Fibroblast of villous mesenchyme (primary cell): ENCODE results near the gene SERPINB10. TPM values are rescaled to one million over a fixed set of nuclear protein-coding genes. Genes with fewer than 3 reads are reported as not detected.

ENCODE experiments used
- DNase-seq: peaks from one replicate; pipeline ENCODE4 v3.0.0-alpha.2; 2010; ENCODE audit warnings: low read depth
- H3K4me3 ChIP-seq: 2 replicates; pipeline ENCODE4 v1.5.1; 2011; ENCODE audit warnings: low read depth, mild to moderate bottlenecking, low read length
- total RNA-seq: library from RNA; depleted of rRNA; stranded (reverse); fragments of >200 nt; gene quantifications from 2 replicates; pipeline ENCODE4 v1.2.3, GENCODE V29; 2012
- TF ChIP-seq, protein P1 (sequence below): IDR thresholded peaks from 2 replicates; pipeline ENCODE4 v1.5.1; 2012; ENCODE audit warnings: low read depth, mild to moderate bottlenecking, low read length; ENCODE audit not compliant: insufficient read depth

Gene SERPINB10
- total RNA-seq, 1 donor, result not detected

DNA sequence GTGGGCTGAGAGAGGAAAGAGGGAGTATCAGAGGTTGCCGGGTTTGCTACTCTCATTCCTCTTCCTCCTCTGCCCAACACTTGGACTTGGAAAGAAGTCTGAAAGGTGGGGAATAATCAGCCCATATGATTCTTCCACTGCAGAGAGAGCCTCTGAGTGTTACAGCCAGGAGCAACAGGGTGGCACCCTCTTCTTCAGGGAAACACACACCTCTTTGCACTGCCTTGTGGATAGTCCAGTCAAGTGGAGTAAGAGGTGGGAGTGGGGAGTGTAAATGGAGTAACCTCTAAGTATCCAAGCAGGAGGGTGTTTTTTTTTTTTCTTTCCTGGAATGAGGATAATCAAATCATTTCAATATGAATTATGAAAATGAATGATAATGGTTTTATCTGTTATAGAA is 53.1 kb downstream of the SERPINB10 start:
- TF ChIP-seq, protein P1, sequence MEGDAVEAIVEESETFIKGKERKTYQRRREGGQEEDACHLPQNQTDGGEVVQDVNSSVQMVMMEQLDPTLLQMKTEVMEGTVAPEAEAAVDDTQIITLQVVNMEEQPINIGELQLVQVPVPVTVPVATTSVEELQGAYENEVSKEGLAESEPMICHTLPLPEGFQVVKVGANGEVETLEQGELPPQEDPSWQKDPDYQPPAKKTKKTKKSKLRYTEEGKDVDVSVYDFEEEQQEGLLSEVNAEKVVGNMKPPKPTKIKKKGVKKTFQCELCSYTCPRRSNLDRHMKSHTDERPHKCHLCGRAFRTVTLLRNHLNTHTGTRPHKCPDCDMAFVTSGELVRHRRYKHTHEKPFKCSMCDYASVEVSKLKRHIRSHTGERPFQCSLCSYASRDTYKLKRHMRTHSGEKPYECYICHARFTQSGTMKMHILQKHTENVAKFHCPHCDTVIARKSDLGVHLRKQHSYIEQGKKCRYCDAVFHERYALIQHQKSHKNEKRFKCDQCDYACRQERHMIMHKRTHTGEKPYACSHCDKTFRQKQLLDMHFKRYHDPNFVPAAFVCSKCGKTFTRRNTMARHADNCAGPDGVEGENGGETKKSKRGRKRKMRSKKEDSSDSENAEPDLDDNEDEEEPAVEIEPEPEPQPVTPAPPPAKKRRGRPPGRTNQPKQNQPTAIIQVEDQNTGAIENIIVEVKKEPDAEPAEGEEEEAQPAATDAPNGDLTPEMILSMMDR, result no peak
- no peak for DNase-seq
- no peak overlapping the region for H3K4me3 ChIP-seq

DNA sequence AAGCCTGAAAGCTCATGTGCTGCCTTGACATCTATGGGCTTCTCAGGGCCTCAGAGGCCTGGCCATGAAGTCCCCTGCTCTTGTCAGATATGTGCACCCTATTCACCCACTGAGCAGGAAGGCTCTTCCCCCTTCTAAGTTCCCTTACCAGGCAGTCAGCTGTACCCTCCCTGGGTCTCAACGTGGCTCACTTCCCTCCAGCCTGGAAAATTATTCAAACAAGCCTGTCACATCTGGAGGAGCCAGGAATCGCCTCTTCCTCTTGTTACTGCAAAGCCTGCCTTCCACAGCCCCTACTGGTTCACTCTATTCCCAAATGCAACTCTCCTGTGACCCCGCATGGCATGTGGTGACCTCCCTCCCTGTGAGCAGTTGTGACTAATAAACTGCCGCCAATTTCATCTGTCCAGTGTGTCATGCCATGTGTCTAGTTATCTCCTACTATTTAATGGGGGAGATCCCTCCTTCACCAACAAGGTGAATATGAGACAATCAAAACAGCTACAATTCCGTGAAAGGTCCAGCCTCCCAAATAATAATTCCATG is 53.8 kb downstream of the SERPINB10 start:
- TF ChIP-seq, protein P1, result no peak
- H3K4me3 ChIP-seq, result no peak overlapping the region
- DNase-seq, result no peak

DNA sequence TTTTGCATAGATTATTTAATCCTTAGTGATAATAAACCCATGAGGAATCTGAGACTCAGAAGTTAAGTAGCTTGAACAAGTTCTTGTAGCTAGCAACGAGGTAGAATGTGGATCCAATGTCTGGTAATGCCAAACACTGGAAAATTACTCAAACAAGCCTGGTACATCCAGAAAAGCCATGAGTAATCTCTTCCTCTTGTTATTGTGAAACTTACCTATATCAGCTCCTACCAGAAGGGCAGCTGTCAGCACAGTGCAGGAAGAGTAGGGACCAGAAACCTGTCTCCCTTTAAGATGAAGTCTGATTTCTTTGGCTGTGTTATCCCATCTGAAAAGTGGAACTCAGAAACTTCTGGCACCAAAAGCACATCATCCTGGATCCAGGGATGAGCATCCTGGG is 54.4 kb downstream of the SERPINB10 start:
- H3K4me3 ChIP-seq, result no peak overlapping the region
- DNase-seq, result no peak
- TF ChIP-seq, protein P1, result no peak

DNA sequence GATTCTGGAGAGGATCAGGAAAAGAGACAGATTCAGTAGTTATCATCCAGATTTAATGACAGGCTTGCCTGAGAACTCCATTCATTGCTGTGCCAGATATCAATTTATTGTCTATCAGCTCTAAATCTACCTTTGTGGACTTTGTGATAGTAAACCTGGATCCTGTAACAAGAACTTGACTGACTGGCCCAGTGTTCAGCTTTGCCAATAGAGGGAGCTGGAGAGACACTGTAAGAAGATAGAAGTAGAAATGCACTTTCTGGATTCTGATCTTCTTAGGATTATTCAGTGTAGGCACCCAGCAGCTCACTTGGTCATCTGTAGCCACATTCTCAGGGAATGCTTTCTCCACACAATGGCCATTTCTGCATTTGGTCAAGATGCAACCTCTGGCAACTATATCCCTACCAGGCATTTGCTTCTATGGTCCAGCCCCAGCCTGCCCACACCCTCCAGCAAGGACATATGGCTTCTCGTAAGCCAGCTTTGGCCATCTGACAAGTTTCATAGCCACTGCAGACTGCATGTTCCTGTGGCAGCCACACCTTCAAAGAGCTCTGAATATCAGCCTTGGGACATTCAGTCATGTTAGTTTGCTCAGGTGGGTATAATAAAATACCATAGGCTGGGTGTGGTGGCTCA is 56.0 kb downstream of the SERPINB10 start:
- H3K4me3 ChIP-seq, result no peak overlapping the region
- TF ChIP-seq, protein P1, result peak; percentile 97
- DNase-seq, result peak; percentile 76

DNA sequence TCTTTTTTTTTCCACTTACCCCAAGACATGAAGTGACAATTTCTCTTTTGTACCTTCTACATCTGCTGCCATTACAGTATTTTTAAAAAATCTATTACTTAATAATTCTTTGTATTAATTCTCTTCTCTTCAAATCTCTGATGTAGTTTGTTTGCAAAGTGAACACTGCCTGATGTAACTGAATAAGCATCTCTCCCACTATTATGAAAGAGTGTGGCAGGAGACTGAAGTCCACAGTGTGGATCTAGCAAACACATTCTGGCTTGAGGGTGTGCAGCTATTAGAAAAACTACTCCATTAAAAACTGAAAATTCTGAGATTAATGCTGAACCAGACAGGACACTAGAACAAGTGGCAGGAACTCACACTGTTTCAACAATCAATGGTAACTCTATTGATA is 57.1 kb downstream of the SERPINB10 start:
- TF ChIP-seq, protein P1, result no peak
- no peak overlapping the region for H3K4me3 ChIP-seq
- DNase-seq, result no peak

DNA sequence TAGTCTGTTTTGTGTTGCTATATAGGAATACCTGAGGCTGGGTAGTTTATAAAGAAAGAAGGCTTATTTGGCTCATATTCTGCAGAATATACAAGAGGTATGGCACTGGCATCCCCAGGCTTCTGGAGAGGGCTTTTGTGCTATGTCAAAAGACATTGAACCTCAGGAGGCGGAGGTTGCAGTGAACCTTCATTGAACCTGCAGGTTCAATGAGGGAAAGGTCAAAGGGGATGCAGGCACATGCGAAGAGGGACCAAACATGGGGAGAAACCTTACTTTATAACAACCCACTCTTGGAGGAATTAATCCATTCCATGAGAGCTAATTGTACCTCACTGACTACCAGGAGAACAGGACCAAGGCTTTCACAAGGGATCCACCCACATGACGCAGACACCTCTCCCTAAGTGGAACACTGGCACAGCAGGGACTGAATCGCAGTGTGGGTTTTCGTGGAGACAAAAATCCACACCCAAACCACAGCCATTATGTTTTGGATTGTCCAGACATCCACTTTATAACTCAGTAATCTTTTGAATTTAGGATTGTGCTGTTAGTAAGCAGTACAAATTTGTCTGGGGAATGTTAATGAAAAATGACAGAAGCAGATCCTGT is 58.1 kb downstream of the SERPINB10 start:
- TF ChIP-seq, protein P1, result no peak
- no peak overlapping the region for H3K4me3 ChIP-seq
- DNase-seq, result no peak
